Retinal pigment epithelial cell (primary cell): Measurements from ENCODE around the gene COASY.
"Not testable (repeated sequence)": the region's sequence is repeated elsewhere in the genome, so short reads cannot be mapped to it uniquely, and the experiment has no call there.

Experiments used
- DNase-seq: peaks from one replicate; pipeline ENCODE4 v3.0.0-alpha.2; 2010; ENCODE audit warnings: low read depth
- H3K4me3 ChIP-seq: 2 replicates; pipeline ENCODE4 v1.5.1; 2011; ENCODE audit warnings: mild to moderate bottlenecking, low read length, control low read depth, moderate library complexity
- TF ChIP-seq, protein P1 (sequence below): conservative IDR thresholded peaks from 2 replicates; pipeline ENCODE4 v1.5.1; 2011; ENCODE audit warnings: low read depth, low read length, control low read depth, inconsistent platforms

Gene COASY

DNA sequence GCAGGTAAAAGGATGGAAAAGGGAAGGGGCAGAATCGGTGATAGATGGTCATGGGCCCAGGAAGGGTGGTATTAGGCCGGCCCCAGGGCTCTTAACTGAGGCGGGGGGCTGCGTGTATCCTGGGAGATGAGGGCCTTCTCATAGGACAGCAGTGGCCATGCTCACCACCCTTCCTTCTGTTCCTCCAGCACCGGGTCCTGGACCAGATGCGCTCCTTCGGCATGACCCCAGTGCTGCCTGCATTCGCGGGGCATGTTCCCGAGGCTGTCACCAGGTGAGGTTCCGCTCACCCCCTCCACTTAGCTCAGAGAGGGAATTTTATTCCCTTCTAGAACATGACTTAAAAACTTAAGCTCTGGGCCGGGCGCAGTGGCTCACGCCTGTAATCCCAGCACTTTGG lies 23.5 kb upstream of the COASY start:
- no peak overlapping the region for H3K4me3 ChIP-seq
- TF ChIP-seq, protein P1, sequence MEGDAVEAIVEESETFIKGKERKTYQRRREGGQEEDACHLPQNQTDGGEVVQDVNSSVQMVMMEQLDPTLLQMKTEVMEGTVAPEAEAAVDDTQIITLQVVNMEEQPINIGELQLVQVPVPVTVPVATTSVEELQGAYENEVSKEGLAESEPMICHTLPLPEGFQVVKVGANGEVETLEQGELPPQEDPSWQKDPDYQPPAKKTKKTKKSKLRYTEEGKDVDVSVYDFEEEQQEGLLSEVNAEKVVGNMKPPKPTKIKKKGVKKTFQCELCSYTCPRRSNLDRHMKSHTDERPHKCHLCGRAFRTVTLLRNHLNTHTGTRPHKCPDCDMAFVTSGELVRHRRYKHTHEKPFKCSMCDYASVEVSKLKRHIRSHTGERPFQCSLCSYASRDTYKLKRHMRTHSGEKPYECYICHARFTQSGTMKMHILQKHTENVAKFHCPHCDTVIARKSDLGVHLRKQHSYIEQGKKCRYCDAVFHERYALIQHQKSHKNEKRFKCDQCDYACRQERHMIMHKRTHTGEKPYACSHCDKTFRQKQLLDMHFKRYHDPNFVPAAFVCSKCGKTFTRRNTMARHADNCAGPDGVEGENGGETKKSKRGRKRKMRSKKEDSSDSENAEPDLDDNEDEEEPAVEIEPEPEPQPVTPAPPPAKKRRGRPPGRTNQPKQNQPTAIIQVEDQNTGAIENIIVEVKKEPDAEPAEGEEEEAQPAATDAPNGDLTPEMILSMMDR: no peak
- no peak for DNase-seq

DNA sequence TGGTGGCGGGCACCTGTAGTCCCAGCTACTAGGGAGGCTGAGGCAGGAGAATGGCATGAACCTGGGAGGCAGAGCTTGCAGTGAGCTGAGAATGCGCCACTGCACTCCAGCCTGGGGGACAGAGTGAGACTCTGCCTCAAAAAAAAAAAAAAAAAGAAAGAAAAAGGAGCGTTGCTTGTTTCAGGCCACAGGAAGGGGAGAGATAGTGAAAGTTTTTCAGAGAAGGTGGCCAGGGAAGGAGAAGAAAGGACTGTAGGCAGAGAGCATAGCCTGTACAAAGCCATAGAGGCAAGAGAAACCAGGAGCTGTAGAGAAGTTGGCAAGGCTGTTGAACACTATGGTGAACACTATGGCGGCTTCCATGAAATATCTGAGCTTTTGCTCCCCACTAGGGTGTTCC lies 21.4 kb upstream of the COASY start:
- DNase-seq, H3K4me3 ChIP-seq: not testable (repeated sequence)

DNA sequence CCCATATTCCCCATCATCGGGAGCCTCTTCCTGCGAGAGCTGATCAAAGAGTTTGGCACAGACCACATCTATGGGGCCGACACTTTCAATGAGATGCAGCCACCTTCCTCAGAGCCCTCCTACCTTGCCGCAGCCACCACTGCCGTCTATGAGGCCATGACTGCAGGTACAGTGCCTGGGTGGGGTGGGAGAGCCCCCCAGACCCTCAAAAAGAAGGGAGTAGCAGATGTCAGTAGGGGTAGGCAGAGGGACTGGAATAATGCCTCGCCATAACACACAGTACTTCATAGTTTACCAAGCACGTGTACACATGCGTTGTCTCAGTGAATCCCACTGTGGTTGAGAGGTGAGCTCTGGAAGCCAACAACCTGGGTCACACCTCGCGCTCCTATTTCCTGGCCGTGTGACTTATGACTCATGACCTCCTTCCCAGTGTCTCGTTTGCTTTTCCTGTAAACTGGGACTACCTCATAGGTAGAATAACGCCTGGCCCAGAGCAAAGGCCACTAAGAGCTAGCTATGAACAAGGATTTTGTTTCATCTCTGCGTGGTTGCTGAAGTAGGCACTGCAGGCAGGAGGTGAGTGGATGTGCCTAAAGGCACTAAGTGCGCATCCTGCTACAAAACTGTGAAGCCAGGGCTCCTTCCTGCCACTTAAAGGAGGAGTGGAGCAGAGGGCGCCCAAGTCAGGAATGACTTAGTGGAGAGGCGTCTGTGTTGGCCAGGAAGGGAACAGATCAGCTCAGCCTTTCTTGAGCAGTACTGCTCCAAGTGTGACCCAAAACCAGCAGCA lies 20.7 kb upstream of the COASY start:
- DNase-seq: no peak
- TF ChIP-seq, protein P1: no peak
- no peak overlapping the region for H3K4me3 ChIP-seq

DNA sequence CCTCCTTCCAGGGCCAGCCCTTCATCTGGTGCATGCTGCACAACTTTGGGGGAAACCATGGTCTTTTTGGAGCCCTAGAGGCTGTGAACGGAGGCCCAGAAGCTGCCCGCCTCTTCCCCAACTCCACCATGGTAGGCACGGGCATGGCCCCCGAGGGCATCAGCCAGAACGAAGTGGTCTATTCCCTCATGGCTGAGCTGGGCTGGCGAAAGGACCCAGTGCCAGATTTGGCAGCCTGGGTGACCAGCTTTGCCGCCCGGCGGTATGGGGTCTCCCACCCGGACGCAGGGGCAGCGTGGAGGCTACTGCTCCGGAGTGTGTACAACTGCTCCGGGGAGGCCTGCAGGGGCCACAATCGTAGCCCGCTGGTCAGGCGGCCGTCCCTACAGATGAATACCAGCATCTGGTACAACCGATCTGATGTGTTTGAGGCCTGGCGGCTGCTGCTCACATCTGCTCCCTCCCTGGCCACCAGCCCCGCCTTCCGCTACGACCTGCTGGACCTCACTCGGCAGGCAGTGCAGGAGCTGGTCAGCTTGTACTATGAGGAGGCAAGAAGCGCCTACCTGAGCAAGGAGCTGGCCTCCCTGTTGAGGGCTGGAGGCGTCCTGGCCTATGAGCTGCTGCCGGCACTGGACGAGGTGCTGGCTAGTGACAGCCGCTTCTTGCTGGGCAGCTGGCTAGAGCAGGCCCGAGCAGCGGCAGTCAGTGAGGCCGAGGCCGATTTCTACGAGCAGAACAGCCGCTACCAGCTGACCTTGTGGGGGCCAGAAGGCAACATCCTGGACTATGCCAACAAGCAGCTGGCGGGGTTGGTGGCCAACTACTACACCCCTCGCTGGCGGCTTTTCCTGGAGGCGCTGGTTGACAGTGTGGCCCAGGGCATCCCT lies 18.5 kb upstream of the COASY start:
- TF ChIP-seq, protein P1: no peak
- H3K4me3 ChIP-seq: no peak overlapping the region
- DNase-seq: no peak

DNA sequence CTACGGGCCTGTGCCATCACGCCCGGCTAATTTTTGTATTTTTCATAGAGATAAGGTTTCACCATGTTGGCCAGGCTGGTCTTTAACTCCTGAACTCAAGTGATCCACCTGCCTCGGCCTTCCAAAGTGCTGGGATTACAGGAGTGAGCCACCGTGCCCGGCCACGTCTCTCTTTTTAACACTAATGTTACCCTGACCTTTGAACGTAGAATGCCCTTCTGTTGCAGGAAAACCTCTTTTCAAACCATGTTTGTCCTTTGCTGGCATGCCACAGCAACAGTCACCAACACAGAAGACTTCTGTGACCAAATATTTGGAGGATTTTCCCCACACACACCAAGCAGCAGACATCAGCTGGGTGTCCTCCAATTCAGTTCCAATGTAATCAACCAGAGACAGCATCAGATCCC lies 17.1 kb upstream of the COASY start:
- DNase-seq: no peak
- no peak overlapping the region for H3K4me3 ChIP-seq
- TF ChIP-seq, protein P1: no peak

DNA sequence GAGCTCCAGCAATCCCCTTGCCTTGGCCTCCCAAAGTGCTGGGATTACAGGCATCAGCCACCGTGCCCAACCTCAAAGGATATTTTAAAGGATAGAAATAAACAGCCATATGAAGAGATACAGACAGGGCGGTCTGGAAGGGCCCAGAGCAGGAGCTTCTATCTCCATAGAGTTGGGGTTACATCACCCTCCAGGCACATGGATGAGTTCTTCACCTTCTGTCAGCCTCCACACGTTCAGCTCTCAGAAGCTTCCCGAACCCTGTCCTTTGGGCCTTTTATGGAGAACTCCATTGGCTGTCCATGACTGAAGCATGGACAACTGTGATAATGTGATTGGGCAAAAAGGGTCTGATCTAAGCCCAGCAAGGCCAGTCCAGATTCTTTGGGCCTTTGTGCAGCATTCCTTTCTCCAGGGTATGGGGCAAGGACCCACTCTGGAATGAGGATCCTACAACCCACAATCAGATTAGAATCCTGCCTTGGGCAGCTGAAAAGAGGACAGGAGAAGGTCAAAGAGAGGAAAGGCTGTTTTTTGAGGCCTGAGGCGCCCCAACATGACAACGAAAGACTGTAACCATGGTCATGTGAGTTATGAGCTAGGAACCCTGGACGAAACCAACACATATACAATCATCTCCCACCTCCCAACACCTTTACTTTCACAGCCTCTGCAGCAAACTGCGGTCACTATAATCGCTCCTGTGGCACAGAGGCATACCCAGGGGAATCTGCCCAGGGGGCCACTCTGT lies 16.0 kb upstream of the COASY start:
- H3K4me3 ChIP-seq, DNase-seq: not testable (repeated sequence)

DNA sequence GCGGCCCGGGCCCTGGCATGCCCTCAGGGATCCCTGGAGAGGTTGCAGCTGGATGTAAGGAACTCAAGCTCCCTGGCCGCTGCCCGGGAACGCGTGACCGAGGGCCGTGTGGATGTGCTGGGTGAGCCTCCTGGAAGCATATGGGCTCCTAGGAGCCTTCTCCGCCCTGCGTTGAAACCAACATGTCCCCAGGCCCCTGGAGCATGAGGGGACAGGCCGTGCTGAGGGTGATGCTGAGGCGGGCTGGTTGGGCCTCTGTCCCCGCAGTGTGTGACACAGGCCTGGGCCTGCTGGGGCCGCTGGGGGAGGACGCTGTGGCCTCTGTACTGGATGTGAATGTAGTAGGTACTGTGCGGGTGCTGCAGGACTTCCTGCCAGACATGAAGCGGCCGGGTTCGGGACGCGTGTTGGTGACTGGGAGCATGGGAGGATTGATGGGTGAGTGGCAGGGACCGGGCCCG lies 14.9 kb upstream of the COASY start:
- DNase-seq: no peak
- H3K4me3 ChIP-seq: no peak overlapping the region
- TF ChIP-seq, protein P1: no peak
